Esophagus muscularis mucosa (tissue), 4 donors: Measurements from ENCODE around the gene ZNF112. TPM values are rescaled to one million over a fixed set of nuclear protein-coding genes. Genes with fewer than 3 reads are reported as not detected.

Source experiments
- DNase-seq: peaks from one replicate; pipeline ENCODE4 v3.0.0-alpha.2; 2017; ENCODE audit errors: extremely low spot score
- H3K27ac ChIP-seq, 4 donors: fragments of 200-600 bp; sonication (generic); replicated peaks in 1 of 4; 1 replicate in 3 of 4; 2 replicates in 1 of 4; pipeline ENCODE4 v1.5.1; 2016 to 2019; ENCODE audit warnings: mild to moderate bottlenecking in 1 of 4
- H3K27me3 ChIP-seq, 4 donors: fragments of 200-600 bp; sonication (generic); one replicate each; pipeline versions ENCODE4 v1.5.1 to v1.6.0; 2016 to 2019
- H3K36me3 ChIP-seq, 4 donors: fragments of 200-600 bp; sonication (generic); one replicate each; pipeline ENCODE4 v1.5.1; 2016 to 2019
- H3K4me1 ChIP-seq, 4 donors: fragments of 200-600 bp; sonication (generic); one replicate each; pipeline ENCODE4 v1.5.1; 2016 to 2019
- H3K4me3 ChIP-seq, 4 donors: fragments of 200-600 bp; sonication (generic); 1 replicate in 2 of 4; 2 replicates in 2 of 4; pipeline ENCODE4 v1.5.1; 2016 to 2019; ENCODE audit warnings: mild to moderate bottlenecking in 4 of 4, moderate library complexity in 1 of 4
- H3K9me3 ChIP-seq, 4 donors: fragments of 200-600 bp; sonication (generic); 1 replicate in 3 of 4; 2 replicates in 1 of 4; pipeline ENCODE4 v1.5.1; 2016 to 2019
- EP300 ChIP-seq: sonication (generic); formaldehyde crosslinking; IDR thresholded peaks from one replicate; pipeline ENCODE4 v1.6.1; 2017; ENCODE audit warnings: antibody characterized with exemption
- POLR2A ChIP-seq: fragments of 450-650 bp; IDR thresholded peaks from one replicate; pipeline ENCODE4 v1.6.1; 2017; ENCODE audit warnings: antibody characterized with exemption, moderate library complexity, mild to moderate bottlenecking, low read depth
- POLR2AphosphoS5 ChIP-seq, 2 donors: sonication (generic); formaldehyde crosslinking; IDR thresholded peaks; one replicate each; pipeline ENCODE4 v1.6.1; 2017; ENCODE audit warnings: antibody characterized with exemption in 2 of 2
- WGBS: methylation state at CpG from one replicate; pipeline ENCODE4 v1.1.5; 2018; 5-methylcytosine and 5-hydroxymethylcytosine counted together
- intact Hi-C: fragments of 100-400 bp; cut with DNase I; formaldehyde crosslinking; loops from one replicate; pipeline ENCODE4 v1.15.1; 2023
- small RNA-seq, 3 donors: library from RNA; depleted of rRNA; stranded (forward); fragments of <200 nt; gene quantifications; one replicate each; pipeline ENCODE3, GENCODE V24; 2016
- total RNA-seq, 4 donors: library from RNA; depleted of rRNA; stranded (reverse); fragments of >200 nt; gene quantifications; one replicate each; pipeline versions ENCODE4 v1.1.0 to v1.2.1, GENCODE V29; 2016
- TF ChIP-seq, protein P1 (sequence below), 3 experiments: fragments of 200-600 bp in 2 of 3; fragments of 450-650 bp in 1 of 3; sonication (generic) in 2 of 3; IDR thresholded peaks; one replicate each; pipeline ENCODE4 v1.5.1; 2017 to 2019; ENCODE audit warnings: antibody characterized with exemption in 3 of 3, mild to moderate bottlenecking in 2 of 3, moderate library complexity in 1 of 3

Gene ZNF112
- total RNA-seq, 4 donors from 2014 or later: 2.7 to 6.6 (median 4.2) TPM

DNA sequence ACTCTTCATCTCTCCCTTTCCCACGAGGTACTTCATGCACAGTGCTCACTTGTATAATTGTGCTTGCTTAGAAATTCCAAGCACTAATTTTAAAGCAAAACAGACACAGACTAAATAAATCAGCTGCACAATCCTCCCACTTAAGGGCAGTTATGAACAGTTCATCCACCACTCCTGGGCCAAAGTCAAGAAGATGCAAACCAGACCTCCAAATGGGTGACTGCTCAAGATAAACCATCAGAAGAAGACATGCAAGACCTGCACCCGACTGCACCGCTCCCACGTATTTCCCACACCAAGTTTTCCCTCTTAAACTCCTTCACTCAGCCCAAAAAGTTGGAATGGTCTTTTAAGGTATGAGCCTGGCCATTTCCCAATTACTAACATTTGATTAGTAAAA, 71.5 kb downstream of the ZNF112 start:
- no peaks in the 10 kb centered on the region for H3K27me3 ChIP-seq
- intact Hi-C loops: no loop called here
- peaks cover 23 to 32% (median 31%) of the 10 kb centered on the region in 4 donors for H3K36me3 ChIP-seq
- H3K4me1 ChIP-seq: no peaks in the 10 kb centered on the region
- H3K9me3 ChIP-seq: peaks cover 0 to 93% (median 50%) of the 10 kb centered on the region in 4 donors
- no peak overlapping the region for H3K4me3 ChIP-seq
- H3K27ac ChIP-seq: no peak overlapping the region
- TF ChIP-seq POLR2A: no peak
- no peak for TF ChIP-seq POLR2AphosphoS5 (IDR thresholded peaks at IDR 0.05)
- no peak for TF ChIP-seq EP300
- TF ChIP-seq, protein P1, sequence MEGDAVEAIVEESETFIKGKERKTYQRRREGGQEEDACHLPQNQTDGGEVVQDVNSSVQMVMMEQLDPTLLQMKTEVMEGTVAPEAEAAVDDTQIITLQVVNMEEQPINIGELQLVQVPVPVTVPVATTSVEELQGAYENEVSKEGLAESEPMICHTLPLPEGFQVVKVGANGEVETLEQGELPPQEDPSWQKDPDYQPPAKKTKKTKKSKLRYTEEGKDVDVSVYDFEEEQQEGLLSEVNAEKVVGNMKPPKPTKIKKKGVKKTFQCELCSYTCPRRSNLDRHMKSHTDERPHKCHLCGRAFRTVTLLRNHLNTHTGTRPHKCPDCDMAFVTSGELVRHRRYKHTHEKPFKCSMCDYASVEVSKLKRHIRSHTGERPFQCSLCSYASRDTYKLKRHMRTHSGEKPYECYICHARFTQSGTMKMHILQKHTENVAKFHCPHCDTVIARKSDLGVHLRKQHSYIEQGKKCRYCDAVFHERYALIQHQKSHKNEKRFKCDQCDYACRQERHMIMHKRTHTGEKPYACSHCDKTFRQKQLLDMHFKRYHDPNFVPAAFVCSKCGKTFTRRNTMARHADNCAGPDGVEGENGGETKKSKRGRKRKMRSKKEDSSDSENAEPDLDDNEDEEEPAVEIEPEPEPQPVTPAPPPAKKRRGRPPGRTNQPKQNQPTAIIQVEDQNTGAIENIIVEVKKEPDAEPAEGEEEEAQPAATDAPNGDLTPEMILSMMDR (IDR thresholded peaks at IDR 0.05): no peak
- DNase-seq: no peak
- WGBS: 49% methylated on average over 4 of the region's 4 CpGs

DNA sequence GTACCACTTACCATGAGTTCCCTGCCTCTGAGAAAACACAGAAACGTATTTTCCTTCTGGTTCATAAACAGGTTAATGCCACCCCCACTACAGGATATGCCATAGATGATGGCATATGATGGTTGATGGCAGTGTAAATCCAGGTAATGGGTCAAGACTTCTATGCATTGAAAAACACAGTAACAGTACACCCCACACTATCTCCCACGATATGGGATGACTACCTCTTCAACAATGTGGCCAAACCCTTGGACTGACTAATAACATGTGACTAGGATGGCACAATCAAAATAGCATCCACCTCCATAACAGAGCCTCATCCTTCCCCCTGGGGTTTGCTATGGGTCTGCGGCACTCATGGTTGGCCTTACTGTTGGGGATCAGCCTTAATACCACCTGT, 73.6 kb downstream of the ZNF112 start:
- Histone ChIP-seq H3K4me3 (no peak overlapping the region), H3K9me3 (peaks cover 0 to 84% (median 41%) of the 10 kb centered on the region in 4 donors), H3K4me1 (no peaks in the 10 kb centered on the region), H3K36me3 (peaks cover 9 to 11% (median 10%) of the 10 kb centered on the region in 4 donors), H3K27me3 (no peaks in the 10 kb centered on the region), H3K27ac (no peak overlapping the region)
- intact Hi-C loops: no loop called here
- DNase-seq: no peak
- 87% methylated on average over 3 of the region's 3 CpGs for WGBS
- TF ChIP-seq POLR2AphosphoS5 (IDR thresholded peaks at IDR 0.05) (no peak), EP300 (no peak), POLR2A (no peak)
- TF ChIP-seq, protein P1 (IDR thresholded peaks at IDR 0.05): no peak

DNA sequence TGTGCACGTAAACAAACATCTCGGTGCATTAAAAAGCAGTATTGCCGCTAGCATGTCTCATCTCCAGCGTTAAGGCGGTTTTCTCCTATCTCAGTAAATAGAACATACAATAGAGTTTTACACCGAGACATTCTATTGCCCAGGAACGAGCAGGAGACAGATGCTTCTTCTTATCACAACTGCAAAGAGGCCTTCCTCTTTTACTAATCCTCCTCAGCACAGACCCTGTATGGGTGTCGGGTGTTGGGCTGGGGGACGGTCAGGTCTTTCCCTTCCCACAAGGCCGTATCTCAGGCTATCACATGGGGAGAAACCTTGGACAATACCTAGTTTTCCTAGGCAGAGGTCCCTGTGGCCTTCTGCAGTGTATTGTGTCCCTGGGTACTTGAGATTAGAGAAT, 75.6 kb downstream of the ZNF112 start:
- Histone ChIP-seq H3K27ac (no peak overlapping the region), H3K4me3 (no peak overlapping the region), H3K27me3 (no peaks in the 10 kb centered on the region), H3K4me1 (no peaks in the 10 kb centered on the region), H3K36me3 (peaks cover 0 to 6% (median 5%) of the 10 kb centered on the region in 4 donors), H3K9me3 (peaks cover 0 to 82% (median 40%) of the 10 kb centered on the region in 4 donors)
- TF ChIP-seq POLR2A: no peak
- TF ChIP-seq EP300: no peak
- TF ChIP-seq, protein P1 (IDR thresholded peaks at IDR 0.05): no peak
- TF ChIP-seq POLR2AphosphoS5 (IDR thresholded peaks at IDR 0.05): no peak
- no peak for DNase-seq
- intact Hi-C loops: no loop called here
- WGBS: 90% methylated on average over 10 of the region's 10 CpGs

DNA sequence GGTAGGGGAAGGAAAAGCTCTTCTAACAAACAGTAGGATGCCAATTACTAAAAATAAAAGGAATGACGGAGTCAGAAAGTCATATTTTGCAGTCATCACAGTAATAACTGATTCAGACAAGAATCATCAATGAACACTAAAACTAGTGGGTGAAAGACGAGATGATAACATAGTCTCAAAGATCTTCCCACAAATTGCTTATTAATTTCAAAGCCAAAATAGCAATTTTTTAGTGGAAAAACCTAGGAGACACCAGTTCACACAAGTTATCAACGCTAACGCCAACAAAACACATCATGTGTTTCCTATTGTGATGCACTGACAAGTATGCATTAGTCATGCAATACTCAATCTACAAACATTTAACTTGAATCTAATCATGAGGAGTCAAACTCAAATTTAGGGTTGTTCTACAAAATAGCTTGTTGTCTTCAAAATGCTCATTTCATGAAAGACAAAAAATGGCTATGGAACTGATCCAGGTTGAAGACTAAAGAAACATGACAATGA, 78.2 kb downstream of the ZNF112 start:
- no peak for TF ChIP-seq POLR2AphosphoS5 (IDR thresholded peaks at IDR 0.05)
- no peak overlapping the region for H3K27ac ChIP-seq
- no peak overlapping the region for H3K4me3 ChIP-seq
- intact Hi-C loops: no loop called here
- no peaks in the 10 kb centered on the region for H3K27me3 ChIP-seq
- 90% methylated on average over 4 of the region's 4 CpGs for WGBS
- peaks cover 13 to 28% (median 16%) of the 10 kb centered on the region in 4 donors for H3K36me3 ChIP-seq
- peaks cover 0 to 85% (median 57%) of the 10 kb centered on the region in 4 donors for H3K9me3 ChIP-seq
- DNase-seq: no peak
- H3K4me1 ChIP-seq: no peaks in the 10 kb centered on the region

DNA sequence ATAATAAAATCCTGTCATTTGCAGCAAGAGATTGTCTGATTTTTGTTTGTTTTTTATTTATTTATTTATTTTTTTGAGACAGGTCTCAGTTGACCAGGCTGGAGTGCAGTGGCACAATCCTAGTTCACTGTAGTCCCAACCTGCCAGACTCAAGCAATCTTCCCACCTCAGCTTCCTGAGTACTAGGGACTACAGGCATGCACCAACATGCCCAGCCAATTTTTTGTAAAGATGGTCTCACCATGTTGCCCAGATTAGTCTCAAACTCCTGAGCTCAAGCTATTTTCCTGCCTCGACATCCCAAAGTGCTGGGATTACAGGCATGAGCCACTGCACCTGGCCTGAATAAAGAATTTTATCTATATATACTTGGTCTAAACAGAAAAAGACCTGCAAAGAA, 79.1 kb downstream of the ZNF112 start:
- Histone ChIP-seq H3K4me1 (no peaks in the 10 kb centered on the region), H3K27me3 (no peaks in the 10 kb centered on the region), H3K36me3 (peaks cover 17 to 30% (median 20%) of the 10 kb centered on the region in 4 donors), H3K27ac (no peak overlapping the region), H3K4me3 (no peak overlapping the region), H3K9me3 (peaks cover 0 to 77% (median 57%) of the 10 kb centered on the region in 4 donors)
- TF ChIP-seq POLR2AphosphoS5 (IDR thresholded peaks at IDR 0.05): no peak
- no peak for TF ChIP-seq EP300
- TF ChIP-seq, protein P1 (IDR thresholded peaks at IDR 0.05): no peak
- TF ChIP-seq POLR2A: no peak
- intact Hi-C loops: no loop called here
- WGBS: 92% methylated on average over 1 of the region's 1 CpG
- DNase-seq: no peak

Small RNA genes within 50 kb of the gene (small RNA-seq; reads per million reads assigned to genes)
- 0 reads per million in 3 donors for gene NDUFA3P1

Other genes starting within 250 kb of the ZNF112 start
- 1 to 10 TPM; 3.3 to 6.2 (median 3.9) TPM for gene ZNF225, start 243.3 kb downstream of the ZNF112 start, total RNA-seq
- 1 to 10 TPM; 5.4 to 7.0 (median 5.7) TPM for gene ZNF234, start 215.1 kb downstream of the ZNF112 start, total RNA-seq
- 10 to 100 TPM; 12.9 to 14.4 (median 13.2) TPM for gene ZNF226, start 191.6 kb downstream of the ZNF112 start, total RNA-seq
- gene ZNF227, start 144.1 kb downstream of the ZNF112 start, total RNA-seq: 10 to 100 TPM; 10.9 to 13.3 (median 12.4) TPM
- gene ZNF233, start 96.8 kb downstream of the ZNF112 start, total RNA-seq: 1 to 10 TPM in 2 of 4 donors, under 1 TPM in 2; 0.50 to 2.1 (median 0.98) TPM
- gene ZNF235, start 51.7 kb downstream of the ZNF112 start, total RNA-seq: 1 to 10 TPM; 4.1 to 5.6 (median 4.5) TPM
- 1 to 10 TPM; 3.0 to 6.3 (median 4.3) TPM for gene ZNF285, start 44.9 kb upstream of the ZNF112 start, total RNA-seq
- gene ZNF229, start 91.8 kb upstream of the ZNF112 start, total RNA-seq: 1 to 10 TPM; 4.1 to 7.2 (median 5.2) TPM
- 10 to 100 TPM in 1 of 4 donors, 1 to 10 TPM in 3; 3.8 to 16.5 (median 8.1) TPM for gene ZNF180, start 143.8 kb upstream of the ZNF112 start, total RNA-seq
- not detected for gene CEACAM20, start 173.0 kb upstream of the ZNF112 start, total RNA-seq